HG02763 (cell line): ENCODE data around the gene TSSK3.

Experiments used
- ATAC-seq: cut with Tn5 transposase; IDR thresholded peaks from one replicate; pipeline ENCODE4 v1.9.1; 2021; ENCODE audit warnings: mild to moderate bottlenecking, moderate library complexity; ENCODE audit not compliant: unreplicated experiment

Gene TSSK3

GRCh38 chr1:32362474-32363313, at the start of gene TSSK3, which contains the start of gene FAM229A:
TSS of gene TSSK3 (plus strand) at chr1:32362539. CDS start at chr1:32362702, 163 bp downstream.
TSS of gene FAM229A (minus strand) at chr1:32362485. CDS start at chr1:32362091, 394 bp downstream.
- ATAC-seq = no peak

DNA sequence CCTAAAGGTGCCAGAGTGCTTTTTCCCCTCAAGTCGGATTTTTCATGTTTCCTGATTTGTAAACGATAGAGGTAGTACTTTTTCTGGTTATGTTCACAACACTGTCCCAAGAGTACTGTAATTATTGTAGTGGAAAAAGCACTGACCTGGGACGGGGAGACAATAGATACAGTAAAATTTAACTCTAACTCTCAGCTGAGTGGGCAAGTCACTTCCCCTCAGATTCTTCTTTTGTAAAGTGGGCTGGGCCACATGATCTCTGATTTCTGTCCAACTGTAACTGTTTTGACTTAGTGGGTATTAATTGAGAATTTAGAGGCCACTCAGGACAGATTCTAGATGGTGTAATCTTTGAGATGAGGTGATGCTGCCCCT, 45.4 kb upstream of the TSSK3 start:
- no peak for ATAC-seq

- ATAC-seq = no peak
These were observed 44.0 kb upstream of the TSSK3 start for GRCh38 chr1:32318127-32318869.

DNA sequence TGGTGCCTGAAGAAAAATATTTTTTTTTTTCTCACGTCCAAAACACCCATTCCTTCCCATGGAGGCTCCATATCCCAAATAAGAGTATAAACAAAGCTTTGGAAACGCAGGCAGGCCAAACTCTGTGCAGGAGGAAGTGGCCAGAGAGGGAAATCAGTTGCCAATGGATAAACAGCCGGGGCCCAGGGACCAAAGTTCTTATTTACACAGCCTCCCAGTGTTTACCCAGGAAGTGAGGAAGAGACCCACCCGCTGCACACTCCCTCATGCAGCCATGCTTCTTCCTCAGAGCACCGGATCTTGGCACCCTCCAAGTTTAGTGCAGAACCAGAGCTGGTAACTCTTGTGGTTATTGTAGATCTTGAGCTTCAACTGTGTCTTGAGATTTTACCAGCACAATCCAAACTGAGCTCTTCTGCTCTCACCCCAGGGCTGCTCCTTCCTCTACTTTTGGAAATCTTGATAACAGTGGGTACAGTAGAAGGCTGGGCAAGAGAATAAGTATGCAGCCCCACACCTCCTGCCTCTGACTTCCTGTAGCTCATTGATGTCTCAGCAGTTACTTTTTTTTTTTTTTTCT, 40.5 kb upstream of the TSSK3 start:
- no peak for ATAC-seq

GRCh38 chr1:32327204-32327603, 35.1 kb upstream of the TSSK3 start:
- ATAC-seq = no peak

- no peak for ATAC-seq
These were observed 32.3 kb upstream of the TSSK3 start for GRCh38 chr1:32329931-32330466.

- no peak for ATAC-seq
These were observed 31.7 kb upstream of the TSSK3 start for GRCh38 chr1:32330558-32331151.

GRCh38 chr1:32331549-32331948, 30.8 kb upstream of the TSSK3 start:
- no peak for ATAC-seq

- no peak for ATAC-seq
These were observed 29.9 kb upstream of the TSSK3 start for GRCh38 chr1:32332290-32333079.

DNA sequence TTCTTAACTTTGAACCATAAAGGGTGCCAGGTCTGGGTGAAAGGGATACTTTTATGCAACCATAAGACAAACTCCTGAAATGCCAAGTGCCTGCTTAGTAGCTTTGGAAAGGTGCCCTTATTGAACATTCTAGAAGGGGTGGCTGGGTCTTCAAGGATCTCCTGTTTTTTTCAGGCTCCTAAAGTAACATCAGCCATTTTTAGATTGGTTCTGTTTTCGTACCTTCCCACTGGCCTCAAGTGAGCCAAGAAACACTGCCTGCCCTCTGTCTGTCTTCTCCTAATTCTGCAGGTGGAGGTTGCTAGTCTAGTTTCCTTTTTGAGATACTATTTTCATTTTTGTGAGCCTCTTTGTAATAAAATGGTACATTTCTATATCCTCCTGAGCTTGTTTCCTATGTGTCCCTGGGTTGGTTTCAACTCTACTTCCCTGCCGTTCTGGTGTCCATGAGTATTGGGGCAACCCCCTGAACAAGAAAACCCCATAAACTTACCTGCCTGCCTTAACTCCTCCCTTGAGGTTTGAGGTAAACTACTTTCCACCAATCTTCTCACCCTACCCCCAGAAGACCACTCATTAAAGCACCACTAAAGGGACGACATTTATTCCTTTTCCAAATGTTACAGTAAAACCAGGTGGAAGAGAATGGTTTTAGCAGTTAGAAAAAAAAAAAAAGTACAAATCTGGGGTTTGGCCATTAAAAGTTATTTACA, 28.9 kb upstream of the TSSK3 start:
- no peak for ATAC-seq

DNA sequence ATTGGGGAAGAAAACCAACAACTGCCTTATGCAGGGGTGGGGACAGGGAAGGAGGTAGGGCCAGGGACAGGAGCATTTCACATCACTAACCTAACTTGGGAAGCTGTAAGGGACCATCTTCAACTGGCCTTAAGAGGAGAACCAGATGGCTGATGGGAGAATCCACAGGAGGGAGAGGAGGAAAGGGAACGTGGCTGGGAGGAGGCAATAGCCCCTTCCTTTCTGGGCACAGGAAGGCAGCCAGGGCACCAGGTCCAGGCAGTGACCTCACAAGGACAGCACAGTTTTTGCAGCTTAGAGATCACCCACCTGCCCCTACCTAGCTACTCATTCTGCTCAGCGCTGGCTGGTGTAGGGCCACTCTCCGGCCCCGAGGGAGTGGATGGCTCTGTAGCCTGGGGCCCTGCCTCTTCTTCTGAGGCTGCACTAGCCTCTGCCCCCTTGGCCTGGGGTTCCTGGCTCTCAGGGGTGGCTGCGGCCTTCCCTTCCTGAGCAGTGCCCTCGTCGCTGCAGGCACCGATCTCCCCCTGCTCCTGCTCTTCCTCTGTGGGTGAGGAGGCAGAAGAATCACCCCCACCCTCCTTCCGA, 28.0 kb upstream of the TSSK3 start:
- no peak for ATAC-seq

- peak; percentile 21 for ATAC-seq
These were observed 27.3 kb upstream of the TSSK3 start for GRCh38 chr1:32334864-32335534.

- ATAC-seq = peak; percentile 15
These were observed 26.9 kb upstream of the TSSK3 start for GRCh38 chr1:32335535-32335789.

DNA sequence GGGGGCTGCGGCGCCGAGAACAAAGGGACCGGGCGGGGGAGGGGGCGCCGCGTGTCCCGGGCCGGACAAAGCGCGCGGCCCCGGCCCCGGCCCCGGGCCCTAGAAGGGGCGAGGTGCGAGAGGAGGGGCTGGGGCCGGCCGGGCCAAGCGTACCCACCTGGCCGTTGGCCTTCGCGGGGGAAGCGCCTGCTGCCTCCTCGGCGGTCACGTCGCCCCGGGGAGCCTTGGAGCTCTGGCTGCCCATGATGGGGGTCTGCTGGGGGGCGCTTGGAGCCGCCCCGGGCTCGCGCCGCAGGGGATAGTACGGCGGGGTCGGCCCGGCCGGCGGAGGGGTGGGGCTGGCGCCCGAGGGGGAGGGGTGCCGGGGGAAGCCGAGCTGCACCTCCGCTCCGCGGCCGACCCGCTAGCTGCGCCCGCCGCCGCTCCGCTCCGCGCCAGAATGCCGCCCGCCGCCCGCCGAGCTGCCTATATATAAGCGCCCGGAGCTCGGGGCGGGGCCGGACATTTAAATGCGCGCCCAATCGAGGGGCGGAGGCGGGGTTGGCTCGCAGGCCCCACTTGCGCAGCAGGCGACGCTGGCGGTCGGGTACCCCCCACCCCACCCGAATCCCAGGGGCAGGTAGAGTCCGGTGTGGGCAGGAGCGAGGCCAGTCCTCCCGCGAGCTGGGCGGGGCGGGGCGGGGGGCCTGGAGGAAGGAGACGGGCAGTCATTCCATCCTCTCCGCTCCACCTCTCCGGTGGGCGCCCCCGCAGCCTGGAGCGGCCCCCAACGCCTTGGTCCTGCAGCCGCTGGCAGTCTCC, 26.3 kb upstream of the TSSK3 start, which contains the start of gene MARCKSL1:
Gene MARCKSL1 (minus strand): TSS at position 444 of the 801 bp plus-strand sequence. CDS start 200 bp downstream, at position 244.
- ATAC-seq = peak; percentile 41

DNA sequence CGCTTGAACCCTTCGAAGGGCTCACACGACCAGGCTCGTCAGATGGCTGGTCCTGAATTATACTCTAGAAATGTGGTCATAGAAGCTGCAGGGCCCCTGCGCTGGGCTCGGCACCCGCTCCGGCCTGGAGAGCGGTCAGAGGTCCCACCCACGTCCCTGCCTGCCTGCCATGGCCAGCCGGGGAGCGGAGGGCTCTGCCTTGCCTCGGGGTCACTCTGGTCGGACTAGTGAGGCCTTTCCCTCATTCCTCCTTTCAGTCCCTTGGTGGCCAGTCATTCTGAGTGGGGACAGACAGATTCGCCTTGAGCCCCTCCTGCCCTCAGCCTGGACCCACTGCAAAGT, 25.8 kb upstream of the TSSK3 start:
- ATAC-seq = no peak

DNA sequence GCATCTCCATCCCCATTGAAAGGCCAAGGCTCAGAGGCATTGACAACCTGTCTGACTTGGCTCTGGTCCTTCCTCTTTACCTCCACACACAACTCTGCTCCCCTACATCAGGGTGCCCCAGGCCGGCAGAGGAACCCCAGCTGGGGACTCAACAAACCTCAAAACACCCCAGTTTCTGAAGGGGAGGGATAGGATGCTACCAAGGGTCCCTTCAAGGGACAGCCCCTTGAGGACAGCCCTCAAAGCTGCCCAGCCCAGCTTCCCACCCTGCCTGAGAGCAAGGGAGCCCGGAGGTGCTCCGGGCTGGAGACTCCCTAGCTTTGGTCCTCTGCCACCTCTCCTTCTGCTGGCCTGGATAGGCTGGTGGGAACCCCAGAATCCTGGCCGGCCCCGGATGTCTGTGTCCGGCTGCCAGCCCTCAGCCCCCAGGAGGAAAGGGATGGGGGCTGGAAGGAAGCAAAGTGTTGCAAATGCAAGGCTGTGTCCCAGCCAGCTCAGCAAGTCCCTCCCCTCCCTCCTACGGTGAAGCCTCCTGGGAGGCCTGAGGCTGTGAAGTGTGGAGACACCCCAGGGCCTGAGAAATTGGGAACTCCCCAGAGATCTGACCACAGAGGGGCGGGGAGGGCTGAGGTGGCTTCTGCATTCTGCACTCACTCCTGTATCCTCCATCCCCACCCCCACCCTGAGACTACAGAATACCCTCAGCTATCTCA, 25.2 kb upstream of the TSSK3 start:
- ATAC-seq = no peak

- ATAC-seq = no peak
These were observed 24.3 kb upstream of the TSSK3 start for GRCh38 chr1:32337855-32338636.
